ENCODE results near the gene DOCK6. TPM values are rescaled to one million over a fixed set of nuclear protein-coding genes. Genes with fewer than 3 reads are reported as not detected.

Gene DOCK6
- total RNA-seq, 1 experiment from 2014 or later, result 29.4 TPM

DNA sequence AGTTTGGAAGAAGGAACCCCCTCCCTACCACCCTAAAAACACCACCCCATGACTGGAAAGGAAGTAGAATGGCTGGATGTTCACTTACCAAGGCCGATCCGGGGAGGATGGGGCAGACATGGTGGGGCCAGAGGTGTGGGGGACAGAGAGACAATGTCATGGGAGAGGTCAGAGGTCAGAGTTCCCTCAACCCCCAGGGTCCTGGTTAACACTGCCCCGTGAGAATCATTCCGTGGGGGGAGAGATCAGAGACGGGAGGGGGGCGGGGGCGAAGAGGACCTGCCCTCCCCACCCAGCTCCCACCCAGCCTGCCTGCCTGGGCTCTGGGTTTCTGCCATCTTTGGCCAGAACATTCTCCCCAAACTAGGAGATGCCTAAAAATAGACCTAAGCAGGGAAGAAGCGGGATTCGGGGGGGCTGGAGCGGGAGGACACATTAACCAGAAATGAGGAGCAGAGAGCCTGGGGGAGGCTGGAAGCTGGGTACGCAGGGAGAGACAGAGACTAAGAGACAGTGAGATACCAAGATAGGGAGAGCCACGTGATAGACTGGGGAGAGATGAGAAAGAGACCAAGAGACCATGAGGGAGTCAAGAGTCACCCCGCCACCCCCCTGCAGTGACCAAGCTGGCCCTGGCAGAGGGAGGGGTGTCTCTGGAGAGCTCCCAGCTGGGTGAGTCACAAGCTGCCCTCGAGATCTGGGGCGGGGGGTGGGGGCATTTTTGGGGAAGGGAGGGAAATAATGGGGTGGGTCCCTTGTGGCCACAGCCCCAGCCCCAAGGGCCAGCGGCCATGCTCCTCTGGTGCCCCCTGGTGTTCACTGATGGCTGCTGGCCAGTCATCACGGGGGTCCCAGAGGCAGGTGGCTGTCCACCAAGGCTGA, 58.9 kb downstream of the DOCK6 start:
- H3K9ac ChIP-seq (ENCODE audit: low read length), result no peak overlapping the region
- no peaks in the 10 kb centered on the region for H3K27me3 ChIP-seq (ENCODE audit: low read length)
- no peaks in the 10 kb centered on the region for H3F3A ChIP-seq (ENCODE audit: low read length, unreplicated experiment)
- ChIA-PET POLR2A (ENCODE audit: unreplicated experiment) (interaction anchor here (0.6 kb wide), 1 partner anchor 61 kb away, joined by 20 read pairs; no protein-coding TSS in a partner anchor), CTCF (interaction anchor here (0.6 to 1.6 kb wide), 5 partner anchors 16 to 1259 kb away, joined by 3 to 15 read pairs (median 8); no protein-coding TSS in a partner anchor)
- H2AFZ ChIP-seq (ENCODE audit: low read length), result 0 out of 2 replicates have a peak overlapping the region, but pooled peaks have one; percentile 37
- H3K4me3 ChIP-seq (ENCODE audit: low read length), result no peak overlapping the region
- H3K9me3 ChIP-seq (ENCODE audit: low read length), result no peaks in the 10 kb centered on the region
- H3K4me2 ChIP-seq (ENCODE audit: low read length), result peak overlapping the region; percentile 16; the same call in 1 of the 2 replicates
- no peaks in the 10 kb centered on the region for H3K79me2 ChIP-seq (ENCODE audit: low read length)
- intact Hi-C loops (cut with micrococcal nuclease), result loop anchor here (1.0 to 5.0 kb wide), 2 partner anchors 65 to 166 kb away; no protein-coding TSS in a partner anchor
- ATAC-seq, result peak; percentile 82
- peak; percentile 79 for DNase-seq
- no peaks in the 10 kb centered on the region for H3K36me3 ChIP-seq (ENCODE audit: low read depth, low read length)
- no peaks in the 10 kb centered on the region for H3K9me2 ChIP-seq (replicated peaks; ENCODE audit: low read length)
- H4K20me1 ChIP-seq (ENCODE audit: low read length), result no peaks in the 10 kb centered on the region
- BruUV-seq (replicated peaks), result no TSS peak
- peak overlapping the region; percentile 15; the same call in 1 of the 2 replicates for H3K27ac ChIP-seq (ENCODE audit: low read length)
- peaks cover 11% of the 10 kb centered on the region for H3K4me1 ChIP-seq (ENCODE audit: insufficient read depth, low read length)
- no peak for TF ChIP-seq EZH2 (IDR thresholded peaks at IDR 0.05; ENCODE audit: low read length, unreplicated experiment)
- TF ChIP-seq, protein P1, sequence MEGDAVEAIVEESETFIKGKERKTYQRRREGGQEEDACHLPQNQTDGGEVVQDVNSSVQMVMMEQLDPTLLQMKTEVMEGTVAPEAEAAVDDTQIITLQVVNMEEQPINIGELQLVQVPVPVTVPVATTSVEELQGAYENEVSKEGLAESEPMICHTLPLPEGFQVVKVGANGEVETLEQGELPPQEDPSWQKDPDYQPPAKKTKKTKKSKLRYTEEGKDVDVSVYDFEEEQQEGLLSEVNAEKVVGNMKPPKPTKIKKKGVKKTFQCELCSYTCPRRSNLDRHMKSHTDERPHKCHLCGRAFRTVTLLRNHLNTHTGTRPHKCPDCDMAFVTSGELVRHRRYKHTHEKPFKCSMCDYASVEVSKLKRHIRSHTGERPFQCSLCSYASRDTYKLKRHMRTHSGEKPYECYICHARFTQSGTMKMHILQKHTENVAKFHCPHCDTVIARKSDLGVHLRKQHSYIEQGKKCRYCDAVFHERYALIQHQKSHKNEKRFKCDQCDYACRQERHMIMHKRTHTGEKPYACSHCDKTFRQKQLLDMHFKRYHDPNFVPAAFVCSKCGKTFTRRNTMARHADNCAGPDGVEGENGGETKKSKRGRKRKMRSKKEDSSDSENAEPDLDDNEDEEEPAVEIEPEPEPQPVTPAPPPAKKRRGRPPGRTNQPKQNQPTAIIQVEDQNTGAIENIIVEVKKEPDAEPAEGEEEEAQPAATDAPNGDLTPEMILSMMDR (conservative IDR thresholded peaks at IDR 0.05; ENCODE audit: low read depth, low read length), result peak; percentile 90
- TF ChIP-seq EZH2phosphoT487 (IDR thresholded peaks at IDR 0.05; ENCODE audit: borderline replicate concordance, low read length), result no peak

DNA sequence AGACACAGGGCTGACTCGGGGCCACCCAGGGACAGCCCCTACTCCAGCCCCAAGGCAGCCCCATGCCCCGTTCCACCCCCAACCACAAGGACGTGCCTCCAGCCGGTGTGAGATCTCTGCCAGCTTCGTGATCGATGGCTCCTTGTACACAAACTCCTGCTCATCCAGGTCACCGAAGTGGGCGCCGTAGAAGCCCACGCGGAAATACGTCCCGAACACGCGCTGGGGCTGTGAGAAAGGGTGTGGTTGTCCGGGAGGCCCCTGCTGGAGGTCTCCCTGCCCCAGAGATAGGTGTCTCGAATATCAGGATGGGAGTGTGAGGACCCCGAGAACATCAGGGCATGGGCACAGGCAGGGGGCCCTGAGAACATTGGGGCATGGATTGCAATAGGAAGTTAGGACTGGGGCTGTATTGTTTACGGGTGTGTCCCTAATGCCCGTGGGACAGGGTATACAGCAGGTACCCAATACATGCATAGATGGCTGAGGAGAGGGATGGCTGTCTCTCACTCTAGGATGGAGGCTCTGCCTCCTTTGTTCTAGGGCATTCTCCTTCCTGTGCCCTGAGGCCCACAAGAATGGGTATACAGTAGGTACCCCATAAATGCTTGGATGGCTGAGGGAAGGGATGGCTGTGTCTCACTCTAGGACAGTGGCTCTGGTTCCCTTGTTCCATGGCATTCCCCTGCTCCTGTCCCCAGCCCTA, 59.7 kb downstream of the DOCK6 start:
- Histone ChIP-seq H2AFZ (ENCODE audit: low read length) (no peak overlapping the region), H3K9ac (ENCODE audit: low read length) (no peak overlapping the region), H3K9me2 (replicated peaks; ENCODE audit: low read length) (no peaks in the 10 kb centered on the region), H3F3A (ENCODE audit: low read length, unreplicated experiment) (no peaks in the 10 kb centered on the region), H3K9me3 (ENCODE audit: low read length) (no peaks in the 10 kb centered on the region), H3K4me3 (ENCODE audit: low read length) (no peak overlapping the region), H3K4me2 (ENCODE audit: low read length) (no peak overlapping the region), H3K36me3 (ENCODE audit: low read depth, low read length) (no peaks in the 10 kb centered on the region), H3K27me3 (ENCODE audit: low read length) (no peaks in the 10 kb centered on the region), H3K27ac (ENCODE audit: low read length) (no peak overlapping the region), H4K20me1 (ENCODE audit: low read length) (no peaks in the 10 kb centered on the region), H3K79me2 (ENCODE audit: low read length) (no peaks in the 10 kb centered on the region), H3K4me1 (ENCODE audit: insufficient read depth, low read length) (peaks cover 17% of the 10 kb centered on the region)
- intact Hi-C loops (cut with micrococcal nuclease), result loop anchor here (1.0 to 5.0 kb wide), 2 partner anchors 64 to 165 kb away; no protein-coding TSS in a partner anchor
- ATAC-seq, result no peak
- BruUV-seq (replicated peaks), result TSS peak; percentile 22
- ChIA-PET CTCF (interaction anchor here (0.6 to 1.6 kb wide), 3 partner anchors 15 to 64 kb away, joined by 3 to 15 read pairs (median 5); no protein-coding TSS in a partner anchor), POLR2A (ENCODE audit: unreplicated experiment) (interaction anchor here (0.5 kb wide), 1 partner anchor 76 kb away, joined by 4 read pairs; no protein-coding TSS in a partner anchor)
- TF ChIP-seq EZH2 (IDR thresholded peaks at IDR 0.05; ENCODE audit: low read length, unreplicated experiment) (no peak), EZH2phosphoT487 (IDR thresholded peaks at IDR 0.05; ENCODE audit: borderline replicate concordance, low read length) (no peak)
- TF ChIP-seq, protein P1 (conservative IDR thresholded peaks at IDR 0.05; ENCODE audit: low read depth, low read length), result no peak
- DNase-seq, result no peak

Data from PC-3 (cell line).